LNCAP (cell line): ENCODE measurements around the gene CAMK2D.

ENCODE experiments used
- TF ChIP-seq, protein P1 (sequence below): fragments of 450-650 bp; IDR thresholded peaks from 2 replicates; pipeline ENCODE4 v1.5.1; 2017; ENCODE audit warnings: mild to moderate bottlenecking

The CAMK2D gene

DNA sequence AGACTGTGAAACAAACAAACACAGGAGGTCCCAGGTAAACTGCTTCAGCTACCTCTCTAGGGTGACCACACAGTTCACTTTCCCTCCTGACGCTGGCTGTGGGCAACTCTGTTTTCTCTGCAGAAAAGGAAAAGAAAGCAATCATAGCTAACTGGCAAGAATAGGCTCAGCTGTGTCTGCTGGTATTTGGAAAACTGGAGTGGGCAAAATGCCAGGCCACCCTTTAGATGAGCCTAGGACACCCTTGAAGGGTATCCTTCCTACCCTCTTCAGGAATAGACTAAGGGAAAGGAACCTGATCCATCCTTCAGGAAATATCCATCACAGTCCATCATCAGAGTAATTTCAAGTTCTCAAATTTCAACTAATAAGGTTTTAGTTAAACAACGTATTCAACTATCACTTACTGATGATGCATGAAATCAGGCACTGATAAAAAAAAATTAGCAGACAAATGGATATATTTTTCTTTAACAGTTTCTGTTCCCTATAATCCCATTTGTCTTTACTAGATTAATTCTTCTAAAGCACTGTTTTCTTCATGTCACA is 60.9 kb downstream of the CAMK2D start:
- TF ChIP-seq, protein P1, sequence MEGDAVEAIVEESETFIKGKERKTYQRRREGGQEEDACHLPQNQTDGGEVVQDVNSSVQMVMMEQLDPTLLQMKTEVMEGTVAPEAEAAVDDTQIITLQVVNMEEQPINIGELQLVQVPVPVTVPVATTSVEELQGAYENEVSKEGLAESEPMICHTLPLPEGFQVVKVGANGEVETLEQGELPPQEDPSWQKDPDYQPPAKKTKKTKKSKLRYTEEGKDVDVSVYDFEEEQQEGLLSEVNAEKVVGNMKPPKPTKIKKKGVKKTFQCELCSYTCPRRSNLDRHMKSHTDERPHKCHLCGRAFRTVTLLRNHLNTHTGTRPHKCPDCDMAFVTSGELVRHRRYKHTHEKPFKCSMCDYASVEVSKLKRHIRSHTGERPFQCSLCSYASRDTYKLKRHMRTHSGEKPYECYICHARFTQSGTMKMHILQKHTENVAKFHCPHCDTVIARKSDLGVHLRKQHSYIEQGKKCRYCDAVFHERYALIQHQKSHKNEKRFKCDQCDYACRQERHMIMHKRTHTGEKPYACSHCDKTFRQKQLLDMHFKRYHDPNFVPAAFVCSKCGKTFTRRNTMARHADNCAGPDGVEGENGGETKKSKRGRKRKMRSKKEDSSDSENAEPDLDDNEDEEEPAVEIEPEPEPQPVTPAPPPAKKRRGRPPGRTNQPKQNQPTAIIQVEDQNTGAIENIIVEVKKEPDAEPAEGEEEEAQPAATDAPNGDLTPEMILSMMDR = no peak

DNA sequence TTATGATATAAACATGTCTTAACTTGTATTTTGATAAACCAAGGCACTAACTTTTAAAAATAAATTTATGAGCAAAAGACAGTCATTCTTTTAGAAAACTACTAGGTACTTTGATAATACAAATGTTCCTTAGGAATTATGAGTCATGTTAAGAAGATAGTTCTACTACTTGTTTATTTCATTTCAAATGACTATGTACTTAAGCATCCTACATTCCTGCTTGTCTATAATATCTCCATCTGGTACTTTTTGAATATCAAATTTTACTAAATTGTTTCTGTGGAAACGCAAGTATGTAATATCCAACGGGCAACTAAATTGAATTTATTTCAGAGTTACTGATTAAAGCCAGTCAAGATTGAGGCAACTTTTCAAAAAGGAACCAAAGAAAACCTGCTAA is 61.8 kb downstream of the CAMK2D start:
- TF ChIP-seq, protein P1 = no peak

- TF ChIP-seq, protein P1 = no peak
Observed at GRCh38 chr4:113697429-113697828, 64.1 kb downstream of the CAMK2D start.

DNA sequence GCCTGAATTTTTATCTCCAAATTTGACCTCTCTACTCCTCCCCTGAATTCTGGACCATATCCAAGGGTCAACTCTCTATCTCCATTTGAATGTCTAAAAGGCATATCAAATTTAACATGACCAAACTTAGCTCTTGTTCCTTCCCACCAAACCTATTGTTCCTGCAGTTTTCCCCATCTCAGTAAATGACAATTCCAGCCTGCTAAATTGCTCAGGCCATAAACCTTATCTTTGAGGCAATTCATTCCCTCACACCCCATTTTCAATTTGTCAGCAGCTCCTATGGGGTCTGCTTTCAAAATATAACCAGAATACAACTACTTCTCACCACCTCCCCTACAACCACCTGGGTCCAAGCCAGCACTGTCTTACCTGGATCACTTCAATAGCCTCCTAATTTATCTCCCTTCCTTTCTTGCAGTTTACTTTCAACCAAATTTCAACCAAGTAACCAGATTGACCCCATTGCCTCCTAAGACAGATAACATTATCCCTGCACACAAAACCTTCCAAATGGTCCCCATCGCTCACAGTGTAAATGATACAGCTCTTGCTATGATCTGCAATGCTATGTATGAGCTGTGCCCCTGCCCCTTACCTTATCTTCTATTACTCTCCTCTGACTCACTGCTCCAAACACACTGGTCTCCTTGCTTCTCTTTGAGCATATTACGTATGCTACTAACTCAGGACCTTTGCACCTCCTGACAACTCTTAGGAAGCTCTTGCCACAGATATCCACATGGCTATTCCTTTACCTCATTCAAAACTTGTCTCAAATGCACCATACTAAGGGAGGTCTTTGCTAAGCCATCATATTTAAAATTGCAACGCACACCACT is 66.0 kb downstream of the CAMK2D start:
- TF ChIP-seq, protein P1 = no peak

DNA sequence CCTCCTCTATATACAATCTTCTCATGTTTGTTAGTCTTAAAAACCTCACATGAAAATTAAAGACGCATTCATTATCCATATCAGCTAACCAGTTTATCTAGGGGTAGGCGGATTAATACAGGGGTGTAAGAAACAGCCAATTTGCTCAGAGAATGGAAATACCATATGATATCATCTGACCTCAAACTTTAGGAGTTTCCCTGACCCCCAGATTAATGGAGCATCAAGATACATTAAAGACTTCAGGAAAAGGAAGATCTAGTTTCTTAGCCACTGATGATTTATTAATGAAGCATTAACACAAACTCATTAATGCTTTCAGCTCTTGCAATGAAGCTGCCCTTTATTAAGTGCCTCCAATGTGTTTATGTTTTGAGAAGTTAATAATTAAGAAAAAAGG is 67.5 kb downstream of the CAMK2D start:
- TF ChIP-seq, protein P1 = no peak

DNA sequence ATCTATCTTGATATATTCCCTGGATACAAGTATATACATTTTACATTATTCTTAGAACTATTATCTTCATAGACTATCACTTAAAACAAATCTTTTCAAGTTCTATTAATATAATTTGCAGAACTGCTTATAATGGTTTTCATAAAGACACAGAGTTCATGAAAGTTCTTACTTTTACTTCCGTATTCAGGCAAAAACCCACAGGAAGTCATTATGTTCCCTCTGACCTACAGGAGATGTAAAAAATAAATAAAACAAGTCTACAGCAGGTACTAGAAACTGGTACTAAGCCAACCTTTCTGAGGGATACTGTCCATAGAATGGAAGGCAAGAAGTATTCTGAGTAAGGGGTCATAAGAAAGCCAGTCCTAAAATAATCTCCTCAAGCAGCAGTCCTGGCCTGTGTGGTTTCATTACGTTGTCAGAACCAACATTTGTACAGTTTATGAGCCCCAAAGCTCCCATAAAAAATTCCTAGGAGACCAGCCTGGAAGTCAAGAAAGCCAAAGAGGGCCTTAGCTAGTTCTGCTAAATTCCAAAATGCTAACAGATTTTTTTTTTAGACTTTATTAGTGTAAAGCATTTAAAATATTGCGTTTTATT is 68.6 kb downstream of the CAMK2D start:
- TF ChIP-seq, protein P1 = no peak

- TF ChIP-seq, protein P1 = no peak
Observed at GRCh38 chr4:113691676-113692075, 69.9 kb downstream of the CAMK2D start.
